B cell (primary cell): ENCODE data around the gene ADGRE2.

Experiments used
- EZH2 ChIP-seq: IDR thresholded peaks from 2 replicates; pipeline ENCODE4 v1.6.1; 2012; ENCODE audit warnings: borderline replicate concordance, low read depth, mild to moderate bottlenecking, moderate library complexity, low read length; ENCODE audit not compliant: insufficient read depth, poor library complexity, severe bottlenecking
- TF ChIP-seq, protein P1 (sequence below): fragments of 200-600 bp; IDR thresholded peaks from one replicate; pipeline ENCODE4 v1.8.0; 2022; ENCODE audit warnings: antibody characterized with exemption, mild to moderate bottlenecking

GRCh38 chr19:14762111-14762510, 16.2 kb downstream of the ADGRE2 start:
- TF ChIP-seq, protein P1, sequence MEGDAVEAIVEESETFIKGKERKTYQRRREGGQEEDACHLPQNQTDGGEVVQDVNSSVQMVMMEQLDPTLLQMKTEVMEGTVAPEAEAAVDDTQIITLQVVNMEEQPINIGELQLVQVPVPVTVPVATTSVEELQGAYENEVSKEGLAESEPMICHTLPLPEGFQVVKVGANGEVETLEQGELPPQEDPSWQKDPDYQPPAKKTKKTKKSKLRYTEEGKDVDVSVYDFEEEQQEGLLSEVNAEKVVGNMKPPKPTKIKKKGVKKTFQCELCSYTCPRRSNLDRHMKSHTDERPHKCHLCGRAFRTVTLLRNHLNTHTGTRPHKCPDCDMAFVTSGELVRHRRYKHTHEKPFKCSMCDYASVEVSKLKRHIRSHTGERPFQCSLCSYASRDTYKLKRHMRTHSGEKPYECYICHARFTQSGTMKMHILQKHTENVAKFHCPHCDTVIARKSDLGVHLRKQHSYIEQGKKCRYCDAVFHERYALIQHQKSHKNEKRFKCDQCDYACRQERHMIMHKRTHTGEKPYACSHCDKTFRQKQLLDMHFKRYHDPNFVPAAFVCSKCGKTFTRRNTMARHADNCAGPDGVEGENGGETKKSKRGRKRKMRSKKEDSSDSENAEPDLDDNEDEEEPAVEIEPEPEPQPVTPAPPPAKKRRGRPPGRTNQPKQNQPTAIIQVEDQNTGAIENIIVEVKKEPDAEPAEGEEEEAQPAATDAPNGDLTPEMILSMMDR, result no peak
- TF ChIP-seq EZH2, result no peak
